Measurements from ENCODE around the gene CMIP. TPM values are rescaled to one million over a fixed set of nuclear protein-coding genes. Genes with fewer than 3 reads are reported as not detected.
A peak's percentile ranks its signal among the peaks of the same experiment; 100 is the strongest.
"Not testable (repeated sequence)": the region's sequence is repeated elsewhere in the genome, so short reads cannot be mapped to it uniquely, and the experiment has no call there.

CMIP gene
- total RNA-seq, 1 donor from 2014 or later = 163 TPM

DNA sequence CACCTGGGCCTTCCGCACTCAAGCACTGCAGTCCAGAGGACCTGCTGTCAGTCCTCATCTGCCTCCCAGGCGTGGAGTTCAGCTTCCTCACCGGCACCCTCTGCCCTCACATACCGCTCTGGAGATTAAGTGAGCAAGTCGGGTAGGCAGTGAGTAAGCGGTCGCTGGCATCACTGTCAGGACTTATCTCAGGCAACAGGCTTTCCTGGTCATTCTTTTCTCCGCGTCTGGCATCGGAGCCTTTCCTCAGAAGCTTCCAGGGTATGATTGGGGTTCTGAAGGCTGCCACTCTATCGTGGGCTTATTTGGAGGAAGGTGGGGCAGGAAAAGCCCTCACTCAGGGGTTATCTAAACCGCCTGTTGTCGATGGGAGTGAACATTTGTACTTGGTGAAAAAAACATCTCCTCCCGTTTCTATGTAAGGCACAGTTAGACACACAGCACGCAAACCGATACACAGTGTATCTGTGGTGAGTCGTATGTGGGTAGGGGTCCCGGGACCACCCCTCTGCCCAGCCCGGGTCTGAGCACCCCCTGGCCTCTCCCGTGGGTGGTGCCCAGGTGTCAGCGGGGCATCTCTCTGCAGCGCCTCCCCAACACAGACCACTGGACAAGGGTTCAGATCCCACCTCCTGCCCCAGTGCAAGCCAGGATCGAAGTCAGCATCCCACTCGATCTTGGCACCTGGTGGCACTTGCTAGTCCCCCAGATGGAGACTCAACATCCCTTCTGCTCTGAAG lies 242.0 kb downstream of the CMIP start:
- TF ChIP-seq, protein P1, sequence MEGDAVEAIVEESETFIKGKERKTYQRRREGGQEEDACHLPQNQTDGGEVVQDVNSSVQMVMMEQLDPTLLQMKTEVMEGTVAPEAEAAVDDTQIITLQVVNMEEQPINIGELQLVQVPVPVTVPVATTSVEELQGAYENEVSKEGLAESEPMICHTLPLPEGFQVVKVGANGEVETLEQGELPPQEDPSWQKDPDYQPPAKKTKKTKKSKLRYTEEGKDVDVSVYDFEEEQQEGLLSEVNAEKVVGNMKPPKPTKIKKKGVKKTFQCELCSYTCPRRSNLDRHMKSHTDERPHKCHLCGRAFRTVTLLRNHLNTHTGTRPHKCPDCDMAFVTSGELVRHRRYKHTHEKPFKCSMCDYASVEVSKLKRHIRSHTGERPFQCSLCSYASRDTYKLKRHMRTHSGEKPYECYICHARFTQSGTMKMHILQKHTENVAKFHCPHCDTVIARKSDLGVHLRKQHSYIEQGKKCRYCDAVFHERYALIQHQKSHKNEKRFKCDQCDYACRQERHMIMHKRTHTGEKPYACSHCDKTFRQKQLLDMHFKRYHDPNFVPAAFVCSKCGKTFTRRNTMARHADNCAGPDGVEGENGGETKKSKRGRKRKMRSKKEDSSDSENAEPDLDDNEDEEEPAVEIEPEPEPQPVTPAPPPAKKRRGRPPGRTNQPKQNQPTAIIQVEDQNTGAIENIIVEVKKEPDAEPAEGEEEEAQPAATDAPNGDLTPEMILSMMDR (IDR thresholded peaks at IDR 0.05; ENCODE audit: partially characterized antibody, unreplicated experiment) = no peak
- Mint-ChIP-seq H3K36me3 (ENCODE audit: unreplicated experiment) (peaks cover 1% of the 10 kb centered on the region), H3K4me3 (ENCODE audit: unreplicated experiment) (no peak overlapping the region), H3K27me3 (ENCODE audit: unreplicated experiment) (peaks cover 2% of the 10 kb centered on the region), H3K4me1 (ENCODE audit: low read depth, unreplicated experiment) (peaks cover 6% of the 10 kb centered on the region), H3K27ac (ENCODE audit: unreplicated experiment) (no peak overlapping the region), H3K9me3 (ENCODE audit: unreplicated experiment) (peaks cover 4% of the 10 kb centered on the region)
- no peak for DNase-seq

DNA sequence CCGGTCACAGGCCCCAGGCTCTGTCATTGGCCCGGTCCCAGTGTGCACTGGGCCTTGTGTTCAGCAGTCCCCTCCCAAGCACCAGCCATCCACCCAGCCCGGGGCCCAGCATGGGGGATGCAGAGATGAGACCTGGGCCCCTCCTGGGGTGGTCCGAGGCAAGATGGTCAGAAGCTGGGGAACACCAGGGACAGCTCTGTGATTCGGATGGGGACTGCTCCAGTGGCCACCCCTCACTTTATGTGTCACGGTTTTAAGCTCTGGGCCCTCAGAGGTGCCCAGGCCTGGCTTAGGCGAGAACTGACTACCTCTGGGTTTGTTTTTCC lies 242.5 kb downstream of the CMIP start:
- H3K4me1 Mint-ChIP-seq (ENCODE audit: low read depth, unreplicated experiment) = peaks cover 10% of the 10 kb centered on the region
- no peak overlapping the region for H3K27ac Mint-ChIP-seq (ENCODE audit: unreplicated experiment)
- peaks cover 7% of the 10 kb centered on the region for H3K9me3 Mint-ChIP-seq (ENCODE audit: unreplicated experiment)
- peaks cover 2% of the 10 kb centered on the region for H3K27me3 Mint-ChIP-seq (ENCODE audit: unreplicated experiment)
- peaks cover 6% of the 10 kb centered on the region for H3K36me3 Mint-ChIP-seq (ENCODE audit: unreplicated experiment)
- H3K4me3 Mint-ChIP-seq (ENCODE audit: unreplicated experiment) = no peak overlapping the region
- TF ChIP-seq, protein P1 (IDR thresholded peaks at IDR 0.05; ENCODE audit: partially characterized antibody, unreplicated experiment) = no peak
- DNase-seq = no peak

DNA sequence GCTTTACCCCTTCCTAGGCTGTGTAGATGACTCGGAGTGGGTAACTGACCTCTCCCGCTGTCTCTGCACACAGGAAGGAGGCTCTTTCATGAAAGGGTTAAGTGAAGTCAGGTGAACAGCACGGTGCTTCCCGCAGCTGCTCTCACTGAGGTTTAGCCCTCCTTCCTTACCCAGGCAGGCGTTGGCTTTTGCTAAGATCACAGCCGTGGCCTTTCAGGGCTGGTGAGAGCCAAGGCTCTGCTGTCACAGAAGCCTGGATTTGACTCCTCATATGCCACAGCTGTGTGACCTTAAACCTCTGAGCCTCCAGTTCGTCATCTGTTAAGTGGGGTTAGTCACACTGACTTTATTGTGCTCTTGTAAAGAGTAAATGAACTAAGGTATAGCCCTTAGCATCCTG lies 243.6 kb downstream of the CMIP start:
- DNase-seq = no peak
- no peak overlapping the region for H3K27ac Mint-ChIP-seq (ENCODE audit: unreplicated experiment)
- H3K4me3 Mint-ChIP-seq (ENCODE audit: unreplicated experiment) = no peak overlapping the region

DNA sequence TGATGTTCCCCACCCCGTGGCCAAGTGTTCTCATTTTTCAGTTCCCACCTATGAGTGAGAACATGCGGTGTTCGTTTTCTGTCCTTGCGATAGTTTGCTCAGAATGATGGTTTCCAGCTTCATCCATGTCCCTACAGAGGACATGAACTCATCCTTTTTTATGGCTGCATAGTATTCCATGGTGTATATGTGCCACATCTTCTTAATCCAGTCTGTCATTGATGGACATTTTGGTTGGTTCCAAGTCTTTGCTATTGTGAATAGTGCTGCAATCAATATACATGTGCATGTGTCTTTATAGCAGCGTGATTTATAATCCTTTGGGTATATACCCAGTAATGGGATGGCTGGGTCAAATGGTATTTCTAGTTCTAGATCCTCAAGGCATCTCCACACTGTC lies 244.2 kb downstream of the CMIP start:
- H3K4me3 Mint-ChIP-seq (ENCODE audit: unreplicated experiment); H3K9me3 Mint-ChIP-seq (ENCODE audit: unreplicated experiment): not testable (repeated sequence)
- peaks cover 12% of the 10 kb centered on the region for H3K36me3 Mint-ChIP-seq (ENCODE audit: unreplicated experiment)

More for the DNA sequence above, 243.6 kb downstream of the CMIP start:
- peaks cover 2% of the 10 kb centered on the region for H3K27me3 Mint-ChIP-seq (ENCODE audit: unreplicated experiment)
- H3K9me3 Mint-ChIP-seq (ENCODE audit: unreplicated experiment) = peaks cover 7% of the 10 kb centered on the region
- TF ChIP-seq, protein P1 (IDR thresholded peaks at IDR 0.05; ENCODE audit: partially characterized antibody, unreplicated experiment) = no peak
- H3K36me3 Mint-ChIP-seq (ENCODE audit: unreplicated experiment) = peaks cover 12% of the 10 kb centered on the region
- peaks cover 14% of the 10 kb centered on the region for H3K4me1 Mint-ChIP-seq (ENCODE audit: low read depth, unreplicated experiment)

DNA sequence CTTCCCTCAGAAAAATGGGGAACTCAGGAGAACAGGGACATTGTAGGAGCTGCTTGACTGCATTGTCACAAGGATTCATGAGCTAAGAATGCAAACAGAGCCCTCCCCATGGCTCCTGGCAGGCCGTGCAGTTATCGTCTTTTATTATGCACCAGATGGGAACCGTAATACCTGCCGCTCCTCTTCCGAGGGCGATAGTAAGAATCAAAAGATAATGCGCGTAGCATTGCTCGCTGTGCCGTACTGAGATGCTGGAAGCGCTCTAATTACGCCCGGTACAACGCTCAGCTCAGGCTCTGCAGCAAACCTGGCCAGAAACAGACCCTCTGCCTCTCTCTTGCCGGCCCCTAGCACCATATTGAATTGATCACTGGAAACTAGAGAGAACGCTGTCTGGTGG lies 247.4 kb downstream of the CMIP start:
- Mint-ChIP-seq H3K4me3 (ENCODE audit: unreplicated experiment) (no peak overlapping the region), H3K9me3 (ENCODE audit: unreplicated experiment) (peaks cover 10% of the 10 kb centered on the region), H3K4me1 (ENCODE audit: low read depth, unreplicated experiment) (peaks cover 36% of the 10 kb centered on the region), H3K27ac (ENCODE audit: unreplicated experiment) (peak overlapping the region; percentile 73), H3K36me3 (ENCODE audit: unreplicated experiment) (peaks cover 12% of the 10 kb centered on the region), H3K27me3 (ENCODE audit: unreplicated experiment) (peaks cover 14% of the 10 kb centered on the region)
- no peak for DNase-seq
- TF ChIP-seq, protein P1 (IDR thresholded peaks at IDR 0.05; ENCODE audit: partially characterized antibody, unreplicated experiment) = no peak

More for the DNA sequence above, 244.2 kb downstream of the CMIP start:
- H3K27ac Mint-ChIP-seq (ENCODE audit: unreplicated experiment); DNase-seq; H3K27me3 Mint-ChIP-seq (ENCODE audit: unreplicated experiment): not testable (repeated sequence)
- H3K4me1 Mint-ChIP-seq (ENCODE audit: low read depth, unreplicated experiment) = peaks cover 14% of the 10 kb centered on the region

All from glutamatergic neuron (in vitro differentiated cells).